HEK293 (cell line): Measurements from ENCODE around the gene SLC7A6.

Experiments used
- CTCF ChIP-seq: fragments of 450-650 bp; formaldehyde crosslinking; IDR thresholded peaks from 2 replicates; pipeline ENCODE4 v1.5.1; 2016; ENCODE audit warnings: missing biosample characterization, missing genetic modification characterization
- KLF17 ChIP-seq: fragments of 450-650 bp; formaldehyde crosslinking; IDR thresholded peaks from 2 replicates; pipeline ENCODE4 v1.5.1; 2016; ENCODE audit warnings: missing biosample characterization, missing genetic modification characterization
- REST ChIP-seq: fragments of 450-650 bp; formaldehyde crosslinking; IDR thresholded peaks from 2 replicates; pipeline ENCODE4 v1.5.1; 2016; ENCODE audit warnings: missing biosample characterization, missing genetic modification characterization
- TRIM28 ChIP-seq: IDR thresholded peaks from 2 replicates; pipeline ENCODE4 v1.6.1; 2011; ENCODE audit warnings: low read length, control low read depth, borderline replicate concordance
- ZNF114 ChIP-seq: fragments of 450-650 bp; formaldehyde crosslinking; IDR thresholded peaks from 2 replicates; pipeline ENCODE4 v1.5.0; 2017; ENCODE audit warnings: missing biosample characterization, missing genetic modification characterization
- ZNF24 ChIP-seq: fragments of 450-650 bp; formaldehyde crosslinking; IDR thresholded peaks from 2 replicates; pipeline ENCODE4 v1.5.1; 2016; ENCODE audit warnings: missing biosample characterization, missing genetic modification characterization
- ZNF266 ChIP-seq: fragments of 450-650 bp; formaldehyde crosslinking; IDR thresholded peaks from 2 replicates; pipeline ENCODE4 v1.5.1; 2016; ENCODE audit warnings: missing biosample characterization, missing genetic modification characterization, low read depth
- ZNF335 ChIP-seq: fragments of 450-650 bp; formaldehyde crosslinking; conservative IDR thresholded peaks from 2 replicates; pipeline ENCODE4 v1.5.1; 2016; ENCODE audit warnings: missing biosample characterization, missing genetic modification characterization
- ZNF391 ChIP-seq: fragments of 450-650 bp; formaldehyde crosslinking; IDR thresholded peaks from 2 replicates; pipeline ENCODE4 v1.5.1; 2016; ENCODE audit warnings: low read depth, missing biosample characterization, missing genetic modification characterization, borderline replicate concordance
- ZNF449 ChIP-seq: fragments of 450-650 bp; formaldehyde crosslinking; IDR thresholded peaks from 2 replicates; pipeline ENCODE4 v1.5.1; 2017; ENCODE audit warnings: missing biosample characterization, mild to moderate bottlenecking, missing genetic modification characterization, moderate library complexity
- ZNF521 ChIP-seq: fragments of 450-650 bp; formaldehyde crosslinking; IDR thresholded peaks from 2 replicates; pipeline ENCODE4 v1.5.1; 2017; ENCODE audit warnings: missing biosample characterization, mild to moderate bottlenecking, missing genetic modification characterization
- ZNF549 ChIP-seq: fragments of 450-650 bp; IDR thresholded peaks from 2 replicates; pipeline ENCODE4 v1.5.1; 2018; ENCODE audit warnings: missing biosample characterization, missing genetic modification characterization, mild to moderate bottlenecking, inconsistent platforms, moderate library complexity
- ZNF660 ChIP-seq: fragments of 450-650 bp; IDR thresholded peaks from 2 replicates; pipeline ENCODE4 v1.5.1; 2018; ENCODE audit warnings: missing biosample characterization, mild to moderate bottlenecking, missing genetic modification characterization
- ZNF76 ChIP-seq: fragments of 450-650 bp; formaldehyde crosslinking; IDR thresholded peaks from 2 replicates; pipeline ENCODE4; 2016; ENCODE audit warnings: low read depth, missing biosample characterization, missing genetic modification characterization, borderline replicate concordance

- TF ChIP-seq CTCF (tag by site-specific recombination) (no peak), REST (tag by site-specific recombination) (no peak), ZNF76 (no peak), ZNF335 (no peak), ZNF549 (tag by site-specific recombination) (no peak), ZNF24 (tag by site-specific recombination) (no peak), ZNF266 (tag by site-specific recombination) (no peak), ZNF114 (tag by site-specific recombination) (no peak), KLF17 (tag by site-specific recombination) (no peak), TRIM28 (no peak), ZNF660 (no peak), ZNF449 (tag by site-specific recombination) (no peak), ZNF521 (tag by site-specific recombination) (no peak), ZNF391 (tag by site-specific recombination) (no peak)
Measured at GRCh38 chr16:68289202-68289601, 24.9 kb downstream of the SLC7A6 start.
